NCI-H82 treated with DMSO at 0.1 percent for 48 hours (cell line): ENCODE measurements around the gene TMEM59L.

Experiments used
- DNase-seq: peaks from one replicate; lab custom pipeline; 2025; ENCODE audit not compliant: unreplicated experiment; lab: John Stamatoyannopoulos, UW

Gene TMEM59L

GRCh38 chr19:18608805-18609716 is 3.6 kb upstream of the TMEM59L start:
- no peak for DNase-seq

- DNase-seq = no peak
Measured at GRCh38 chr19:18609717-18610051, 3.0 kb upstream of the TMEM59L start.

GRCh38 chr19:18610245-18610555 is 2.5 kb upstream of the TMEM59L start:
- no peak for DNase-seq

- DNase-seq = no peak
Measured at GRCh38 chr19:18610556-18611326, 1.9 kb upstream of the TMEM59L start.

GRCh38 chr19:18611327-18612050 is 1.2 kb upstream of the TMEM59L start:
- DNase-seq = no peak

- DNase-seq = no peak
Measured at GRCh38 chr19:18612051-18612771, 459 bp upstream of the TMEM59L start.

GRCh38 chr19:18613589-18614234 is 1.0 kb downstream of the TMEM59L start:
- no peak for DNase-seq

GRCh38 chr19:18616023-18616422 is 3.4 kb downstream of the TMEM59L start:
- no peak for DNase-seq

GRCh38 chr19:18617562-18617961 is 4.9 kb downstream of the TMEM59L start:
- no peak for DNase-seq

- DNase-seq = no peak
Measured at GRCh38 chr19:18618236-18618635, 5.6 kb downstream of the TMEM59L start.

GRCh38 chr19:18620311-18620710 is 7.6 kb downstream of the TMEM59L start:
- no peak for DNase-seq

- DNase-seq = no peak
Measured at GRCh38 chr19:18620902-18621301, 8.2 kb downstream of the TMEM59L start.

GRCh38 chr19:18626906-18627305 is 14.2 kb downstream of the TMEM59L start:
- no peak for DNase-seq

GRCh38 chr19:18629166-18630088 is 16.8 kb downstream of the TMEM59L start:
- no peak for DNase-seq

GRCh38 chr19:18633321-18633720 is 20.7 kb downstream of the TMEM59L start:
- no peak for DNase-seq

GRCh38 chr19:18634612-18635297 is 22.1 kb downstream of the TMEM59L start:
- no peak for DNase-seq

- DNase-seq = no peak
Measured at GRCh38 chr19:18635831-18636182, 23.1 kb downstream of the TMEM59L start.

GRCh38 chr19:18636183-18636968 is 23.7 kb downstream of the TMEM59L start:
- peak; percentile 98 for DNase-seq
